SK-N-MC (cell line): ENCODE data around the gene DCAF12.

Experiments
- EZH2 ChIP-seq: fragments of 200-600 bp; sonication (generic); IDR thresholded peaks from one replicate; pipeline ENCODE4 v1.6.1; 2017; ENCODE audit warnings: antibody characterized with exemption
- FOXP2 ChIP-seq: optimal IDR thresholded peaks from 2 replicates; pipeline ENCODE3; 2011; ENCODE audit warnings: mild to moderate bottlenecking, moderate library complexity; ENCODE audit not compliant: insufficient read depth; ENCODE audit errors: extremely low read length, control extremely low read depth
- POLR2AphosphoS5 ChIP-seq: IDR thresholded peaks from 2 replicates; pipeline ENCODE4 v1.6.1; 2012; ENCODE audit warnings: mild to moderate bottlenecking, low read depth, low read length, borderline replicate concordance

- TF ChIP-seq POLR2AphosphoS5 (no peak), EZH2 (no peak), FOXP2 (no peak)
Measured at GRCh38 chr9:34125681-34126206, 754 bp downstream of the DCAF12 start.
